ENCODE data around the gene CETN3.

Gene CETN3

GRCh38 chr5:90408571-90409317 lies 812 bp downstream of the CETN3 start:
- Histone ChIP-seq H3K36me3 (ENCODE audit: low read depth) (peaks cover 30% of the 10 kb centered on the region), H3K4me1 (ENCODE audit: insufficient read depth, poor library complexity, severe bottlenecking) (peaks cover 28% of the 10 kb centered on the region), H3K9me3 (ENCODE audit: severe bottlenecking) (no peaks in the 10 kb centered on the region), H3K4me3 (ENCODE audit: severe bottlenecking) (peak overlapping the region; percentile 83), H3K27me3 (ENCODE audit: insufficient read depth, poor library complexity, severe bottlenecking) (no peaks in the 10 kb centered on the region), H3K27ac (ENCODE audit: poor library complexity, severe bottlenecking) (peak overlapping the region; percentile 83)
- TF ChIP-seq CTCF (IDR thresholded peaks at IDR 0.05; ENCODE audit: poor library complexity, severe bottlenecking) = no peak
- peak; percentile 5; the same call in 1 of the 3 replicates for ATAC-seq (ENCODE audit: low read depth)
- DNase-seq (ENCODE audit: low spot score) = no peak

- Histone ChIP-seq H3K9me3 (ENCODE audit: severe bottlenecking) (no peaks in the 10 kb centered on the region), H3K4me1 (ENCODE audit: insufficient read depth, poor library complexity, severe bottlenecking) (peaks cover 39% of the 10 kb centered on the region), H3K27me3 (ENCODE audit: insufficient read depth, poor library complexity, severe bottlenecking) (no peaks in the 10 kb centered on the region), H3K36me3 (ENCODE audit: low read depth) (peaks cover 46% of the 10 kb centered on the region), H3K4me3 (ENCODE audit: severe bottlenecking) (no peak overlapping the region), H3K27ac (ENCODE audit: poor library complexity, severe bottlenecking) (peak overlapping the region; percentile 83)
- DNase-seq (ENCODE audit: low spot score) (no peak), ATAC-seq (ENCODE audit: low read depth) (no peak)
- TF ChIP-seq CTCF (IDR thresholded peaks at IDR 0.05; ENCODE audit: poor library complexity, severe bottlenecking) = no peak
Measured at GRCh38 chr5:90406466-90406865, 3.1 kb downstream of the CETN3 start.

DNA sequence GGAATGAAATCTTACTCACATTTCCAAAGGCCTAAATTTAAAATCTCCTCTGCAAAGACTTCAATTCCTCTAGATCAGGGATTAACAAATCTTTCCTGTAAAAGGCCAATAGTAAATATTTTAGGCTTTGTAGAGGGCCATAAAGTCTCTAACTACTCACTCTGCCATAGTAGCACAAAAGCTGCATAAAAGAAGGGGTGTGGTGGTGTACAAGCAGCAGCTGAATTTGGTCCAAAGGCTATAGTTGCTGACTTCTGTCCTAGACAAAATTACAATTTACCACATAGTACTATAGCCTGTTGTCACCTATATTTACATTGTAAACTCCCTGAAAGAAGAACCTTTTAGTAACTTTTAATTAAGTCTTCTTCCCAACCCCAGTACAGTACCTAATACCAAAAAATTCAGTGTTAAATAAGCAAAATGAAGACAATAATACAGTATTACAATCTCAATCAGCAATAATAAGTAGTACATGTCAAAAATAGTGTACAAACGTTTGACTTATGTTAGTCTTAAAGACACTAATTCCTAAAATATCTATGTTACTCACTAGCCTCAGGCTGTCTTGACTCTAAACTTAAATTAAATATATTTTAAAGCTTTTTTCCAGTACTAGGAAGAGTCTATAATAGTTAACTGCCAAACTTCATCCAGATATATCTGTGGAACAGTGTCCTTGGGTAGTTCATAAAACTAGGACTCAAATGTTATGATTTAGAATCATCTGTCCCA lies 6.9 kb downstream of the CETN3 start:
- ATAC-seq (ENCODE audit: low read depth) (peak; percentile 55), DNase-seq (ENCODE audit: low spot score) (no peak)
- TF ChIP-seq CTCF (IDR thresholded peaks at IDR 0.05; ENCODE audit: poor library complexity, severe bottlenecking) = no peak
- H3K9me3 ChIP-seq (ENCODE audit: severe bottlenecking) = no peaks in the 10 kb centered on the region
- H3K4me1 ChIP-seq (ENCODE audit: insufficient read depth, poor library complexity, severe bottlenecking) = peaks cover 26% of the 10 kb centered on the region
- H3K36me3 ChIP-seq (ENCODE audit: low read depth) = peaks cover 79% of the 10 kb centered on the region
- H3K27ac ChIP-seq (ENCODE audit: poor library complexity, severe bottlenecking) = peak overlapping the region; percentile 12
- no peaks in the 10 kb centered on the region for H3K27me3 ChIP-seq (ENCODE audit: insufficient read depth, poor library complexity, severe bottlenecking)
- no peak overlapping the region for H3K4me3 ChIP-seq (ENCODE audit: severe bottlenecking)

- Histone ChIP-seq H3K9me3 (ENCODE audit: severe bottlenecking) (no peaks in the 10 kb centered on the region), H3K36me3 (ENCODE audit: low read depth) (peaks cover 75% of the 10 kb centered on the region), H3K4me1 (ENCODE audit: insufficient read depth, poor library complexity, severe bottlenecking) (peaks cover 11% of the 10 kb centered on the region), H3K27me3 (ENCODE audit: insufficient read depth, poor library complexity, severe bottlenecking) (no peaks in the 10 kb centered on the region), H3K27ac (ENCODE audit: poor library complexity, severe bottlenecking) (no peak overlapping the region), H3K4me3 (ENCODE audit: severe bottlenecking) (no peak overlapping the region)
- ATAC-seq (ENCODE audit: low read depth) (no peak), DNase-seq (ENCODE audit: low spot score) (no peak)
- TF ChIP-seq CTCF (IDR thresholded peaks at IDR 0.05; ENCODE audit: poor library complexity, severe bottlenecking) = no peak
Measured at GRCh38 chr5:90399251-90399650, 10.3 kb downstream of the CETN3 start.

Data from RWPE2 (cell line).